ENCODE measurements around the gene AKR7A3.
A peak's percentile ranks its signal among the peaks of the same experiment; 100 is the strongest.
"Not testable (repeated sequence)": the region's sequence is repeated elsewhere in the genome, so short reads cannot be mapped to it uniquely, and the experiment has no call there.

Gene AKR7A3

GRCh38 chr1:19287436-19288185 is 959 bp downstream of the AKR7A3 start:
- DNase-seq = no peak

DNA sequence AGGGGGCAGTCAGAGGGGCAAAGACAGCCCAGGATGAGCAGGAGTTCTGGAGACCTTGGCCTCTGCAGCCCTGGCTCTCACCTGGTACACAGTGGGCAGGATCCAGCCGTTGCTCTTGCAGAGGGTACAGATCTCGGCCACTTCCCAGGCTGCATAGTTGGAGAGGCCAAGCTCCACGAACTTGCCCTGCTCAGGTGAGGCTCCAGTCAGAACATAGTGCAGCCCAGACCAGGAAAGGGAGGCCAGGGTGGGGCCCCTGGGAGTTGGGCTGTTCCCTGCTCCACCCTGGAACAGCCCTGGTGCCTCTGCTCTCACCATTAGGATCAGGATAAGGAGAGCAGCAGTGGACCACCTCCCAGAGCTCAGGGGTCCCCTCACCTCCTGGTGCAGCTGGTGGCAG is 2.8 kb downstream of the AKR7A3 start:
- DNase-seq = not testable (repeated sequence)

GRCh38 chr1:19285366-19285765 is 3.2 kb downstream of the AKR7A3 start:
- DNase-seq = not testable (repeated sequence)

GRCh38 chr1:19284881-19285280 is 3.7 kb downstream of the AKR7A3 start:
- no peak for DNase-seq

DNA sequence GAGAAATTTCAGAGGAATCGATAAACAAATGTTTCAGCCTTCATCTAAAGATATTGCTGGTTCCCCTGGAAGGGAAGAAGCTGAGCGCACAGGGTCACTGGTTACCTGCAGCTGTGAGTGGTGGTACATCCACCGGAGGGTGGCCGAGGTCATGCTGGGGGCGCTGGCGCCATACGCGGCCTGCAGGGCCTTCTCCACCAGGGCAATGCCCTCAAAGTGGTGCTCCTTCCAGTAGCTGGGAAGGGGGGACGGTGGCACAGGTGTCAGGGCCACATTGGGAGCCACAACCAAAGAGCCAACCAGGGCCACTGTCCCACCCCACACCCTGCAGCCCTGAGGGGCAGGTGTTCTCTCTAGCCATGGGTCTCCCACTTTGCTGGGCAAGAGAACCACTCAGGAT is 4.7 kb downstream of the AKR7A3 start:
- DNase-seq = no peak

DNA sequence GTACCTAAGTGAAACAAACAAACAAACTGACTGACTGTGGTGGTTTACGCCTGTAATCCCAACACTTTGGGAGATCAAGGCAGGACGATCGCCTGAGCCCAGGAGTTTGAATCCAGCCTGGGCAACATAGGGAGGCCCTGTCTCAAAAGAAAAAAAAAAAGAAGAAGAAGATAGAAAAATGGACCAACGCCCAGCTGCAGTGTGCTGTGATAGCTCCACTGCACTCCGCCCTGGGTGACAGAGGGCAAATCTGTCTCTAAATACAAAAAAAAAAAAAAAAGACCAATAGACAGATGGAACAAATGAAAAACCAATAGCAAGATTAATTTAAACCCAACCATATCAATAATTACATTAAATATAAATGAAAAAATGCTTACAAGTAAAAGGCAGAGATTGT is 13.9 kb downstream of the AKR7A3 start:
- DNase-seq = no peak

DNA sequence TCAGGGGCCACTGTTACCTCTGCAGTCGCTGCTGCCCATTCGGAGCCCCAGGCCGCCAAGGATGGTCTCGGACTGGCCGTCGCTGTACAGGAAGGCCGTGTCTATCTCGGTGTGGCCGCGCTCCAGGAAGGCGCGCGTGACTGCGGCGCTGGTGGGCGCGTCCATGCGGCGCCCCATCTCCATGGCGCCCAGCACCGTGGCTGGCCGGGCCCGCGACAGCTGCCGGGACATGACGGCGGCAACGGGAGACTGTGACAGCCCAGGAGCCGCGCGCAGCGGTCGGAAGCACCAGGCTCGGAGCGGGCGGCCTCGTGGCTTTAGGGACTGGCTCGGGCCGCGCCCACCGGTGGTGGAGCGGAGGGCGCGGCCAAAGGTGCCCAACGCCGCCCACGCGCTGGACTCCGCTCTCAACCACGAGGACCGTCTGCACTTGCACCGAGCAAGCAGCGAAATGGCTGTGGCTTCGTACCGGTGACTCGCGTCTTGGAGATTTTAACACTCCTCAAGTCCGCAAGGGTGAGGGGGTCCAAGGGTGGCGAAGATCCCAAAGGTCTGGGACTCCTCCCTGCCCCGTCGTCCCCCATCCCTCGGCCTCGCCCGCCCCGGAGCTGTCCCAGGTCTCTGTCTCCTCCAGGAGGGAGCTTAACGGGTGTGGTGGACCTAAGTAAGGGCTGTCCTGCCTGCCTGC is 14.6 kb downstream of the AKR7A3 start:
- peak in 1 of 2 donors; percentile 26 for DNase-seq

GRCh38 chr1:19273106-19273843 is 15.3 kb downstream of the AKR7A3 start:
- no peak for DNase-seq

GRCh38 chr1:19272064-19272463 is 16.5 kb downstream of the AKR7A3 start:
- DNase-seq = no peak

DNA sequence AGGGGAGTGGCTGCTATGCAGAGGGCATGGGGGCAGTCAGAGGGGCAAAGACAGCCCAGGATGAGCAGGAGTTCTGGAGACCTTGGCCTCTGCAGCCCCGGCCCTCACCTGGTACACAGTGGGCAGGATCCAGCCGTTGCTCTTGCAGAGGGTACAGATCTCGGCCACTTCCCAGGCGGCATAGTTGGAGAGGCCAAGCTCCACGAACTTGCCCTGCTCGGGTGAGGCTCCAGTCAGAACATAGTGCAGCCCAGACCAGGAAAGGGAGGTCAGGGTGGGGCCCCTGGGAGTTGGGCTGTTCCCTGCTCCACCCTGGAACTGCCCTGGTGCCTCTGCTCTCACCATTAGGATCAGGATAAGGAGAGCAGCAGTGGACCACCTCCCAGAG is 18.2 kb downstream of the AKR7A3 start:
- not testable (repeated sequence) for DNase-seq

DNA sequence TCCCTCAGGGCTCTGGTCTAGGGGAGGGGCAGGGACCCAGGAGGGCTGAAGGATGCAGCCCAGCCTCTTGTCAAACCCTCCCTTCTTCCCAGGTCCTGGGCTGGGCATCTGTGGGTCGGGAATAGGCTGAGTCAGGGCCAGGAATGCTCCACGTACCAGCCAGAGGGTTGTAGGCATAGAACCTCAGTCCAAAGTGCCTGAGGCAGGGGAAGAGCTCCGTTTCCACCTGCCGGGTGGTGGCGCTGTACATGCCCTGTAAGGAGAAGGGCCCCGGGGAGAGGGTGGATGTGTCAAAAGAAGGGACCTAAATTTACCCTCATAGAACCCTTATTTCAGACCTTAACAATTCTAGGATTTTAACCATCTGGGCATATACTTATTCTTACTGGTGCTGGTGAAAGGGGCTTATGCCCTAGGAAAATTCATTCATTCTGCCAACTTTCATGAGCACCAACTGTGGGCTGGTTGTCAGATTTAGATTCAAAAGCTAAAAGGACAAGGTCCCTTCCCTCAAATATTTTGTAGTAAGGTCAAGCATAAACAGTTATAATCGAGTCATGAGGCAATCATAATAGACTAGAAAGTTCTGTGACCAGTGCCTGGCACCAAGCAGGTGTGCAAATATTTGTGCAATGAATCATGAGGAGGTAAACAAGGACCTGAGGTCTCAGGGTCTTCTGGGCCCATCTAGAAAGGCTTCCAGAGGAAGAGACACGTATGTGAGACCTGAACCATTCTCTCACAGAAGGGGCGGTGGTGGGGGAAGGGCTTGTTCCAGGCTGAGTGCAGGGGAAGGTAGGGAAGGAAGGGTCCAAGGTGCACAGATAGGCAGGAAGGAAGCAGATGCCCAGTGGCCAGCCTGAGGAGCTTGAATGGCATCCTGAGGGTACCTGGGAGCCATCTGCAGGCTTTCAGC is 18.9 kb downstream of the AKR7A3 start:
- DNase-seq = not testable (repeated sequence)

DNA sequence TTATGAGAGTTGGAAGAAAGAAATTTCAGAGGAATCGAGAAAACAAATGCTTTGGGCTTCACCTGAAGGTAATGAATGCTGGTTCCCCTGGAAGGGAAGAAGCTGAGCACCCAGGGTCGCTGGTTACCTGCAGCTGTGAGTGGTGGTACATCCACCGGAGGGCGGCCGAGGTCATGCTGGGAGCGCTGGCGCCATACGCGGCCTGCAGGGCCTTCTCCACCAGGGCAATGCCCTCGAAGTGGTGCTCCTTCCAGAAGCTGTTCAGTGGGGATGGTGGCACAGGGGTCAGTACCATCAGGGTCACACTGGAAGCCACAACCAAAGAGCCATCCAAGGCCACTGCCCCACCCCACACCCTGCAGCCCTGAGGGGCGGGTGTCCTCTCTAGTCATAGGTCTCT is 20.1 kb downstream of the AKR7A3 start:
- no peak for DNase-seq

- DNase-seq = no peak
These were observed 25.8 kb downstream of the AKR7A3 start for GRCh38 chr1:19262744-19263143.

- no peak for DNase-seq
These were observed 26.5 kb downstream of the AKR7A3 start for GRCh38 chr1:19262047-19262446.

- peak; percentile 56 to 87 for DNase-seq
These were observed 28.1 kb downstream of the AKR7A3 start for GRCh38 chr1:19260211-19261138.

GRCh38 chr1:19258353-19258752 is 30.2 kb downstream of the AKR7A3 start:
- DNase-seq = no peak

- DNase-seq = peak; percentile 84 to 94
These were observed 31.2 kb downstream of the AKR7A3 start for GRCh38 chr1:19257178-19257914.

- DNase-seq = not testable (repeated sequence)
These were observed 32.3 kb downstream of the AKR7A3 start for GRCh38 chr1:19256301-19256700.

- DNase-seq = no peak
These were observed 33.3 kb downstream of the AKR7A3 start for GRCh38 chr1:19255288-19255687.

GRCh38 chr1:19254416-19254815 is 34.2 kb downstream of the AKR7A3 start:
- DNase-seq = no peak
